Measurements from ENCODE around the gene TTPAL.

GRCh38 chr20:44491635-44492395, 16.1 kb downstream of the TTPAL start:
- no peak for TF ChIP-seq CTCF (IDR thresholded peaks at IDR 0.05 in 8 of 11, conservative IDR thresholded peaks at IDR 0.05 in 3 of 11)
- no peak for TF ChIP-seq POLR2A (IDR thresholded peaks at IDR 0.05)
- no peak for TF ChIP-seq POLR2AphosphoS5 (IDR thresholded peaks at IDR 0.05)

Measured in spleen (tissue), 7 donors.